GM10266 (cell line): ENCODE measurements around the gene ENTPD2.

ENCODE experiments used
- DNase-seq: peaks from one replicate; pipeline ENCODE4 v3.0.0; 2012; ENCODE audit errors: extremely low spot score
- TF ChIP-seq, protein P1 (sequence below): IDR thresholded peaks from 2 replicates; pipeline ENCODE4 v1.5.1; 2012; ENCODE audit warnings: mild to moderate bottlenecking, low read depth; ENCODE audit not compliant: control insufficient read depth, insufficient read depth; ENCODE audit errors: missing control alignments

ENTPD2 gene

DNA sequence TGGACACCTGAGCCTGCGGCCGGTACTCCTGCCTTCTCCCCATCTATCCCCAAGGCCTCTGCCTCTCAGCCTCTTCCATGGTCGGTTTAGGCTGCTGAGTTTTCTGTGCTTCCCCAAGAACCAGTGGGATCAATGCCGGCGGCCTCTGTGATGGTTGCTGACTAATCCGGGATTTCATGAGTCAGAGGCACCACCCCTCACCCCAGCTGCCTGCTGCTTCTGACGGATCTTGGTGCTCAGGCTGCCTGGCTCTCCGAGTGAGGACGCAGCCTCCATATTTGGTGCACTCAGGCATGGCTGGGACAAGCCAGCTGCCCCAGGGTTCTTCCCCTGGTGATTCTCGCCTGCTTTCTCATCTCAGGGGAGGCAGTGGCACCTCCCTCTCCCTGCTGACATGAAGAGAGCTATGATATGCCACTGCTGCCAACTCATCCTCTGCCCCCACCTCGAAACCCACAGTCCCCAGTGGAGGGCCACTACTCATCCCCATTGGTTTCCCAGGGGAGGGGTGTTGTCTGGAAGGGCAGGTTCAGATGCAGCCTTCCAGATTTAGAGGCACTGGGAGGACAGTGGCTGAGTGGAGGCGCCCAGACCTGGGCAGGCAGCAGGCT is 29.6 kb upstream of the ENTPD2 start:
- TF ChIP-seq, protein P1, sequence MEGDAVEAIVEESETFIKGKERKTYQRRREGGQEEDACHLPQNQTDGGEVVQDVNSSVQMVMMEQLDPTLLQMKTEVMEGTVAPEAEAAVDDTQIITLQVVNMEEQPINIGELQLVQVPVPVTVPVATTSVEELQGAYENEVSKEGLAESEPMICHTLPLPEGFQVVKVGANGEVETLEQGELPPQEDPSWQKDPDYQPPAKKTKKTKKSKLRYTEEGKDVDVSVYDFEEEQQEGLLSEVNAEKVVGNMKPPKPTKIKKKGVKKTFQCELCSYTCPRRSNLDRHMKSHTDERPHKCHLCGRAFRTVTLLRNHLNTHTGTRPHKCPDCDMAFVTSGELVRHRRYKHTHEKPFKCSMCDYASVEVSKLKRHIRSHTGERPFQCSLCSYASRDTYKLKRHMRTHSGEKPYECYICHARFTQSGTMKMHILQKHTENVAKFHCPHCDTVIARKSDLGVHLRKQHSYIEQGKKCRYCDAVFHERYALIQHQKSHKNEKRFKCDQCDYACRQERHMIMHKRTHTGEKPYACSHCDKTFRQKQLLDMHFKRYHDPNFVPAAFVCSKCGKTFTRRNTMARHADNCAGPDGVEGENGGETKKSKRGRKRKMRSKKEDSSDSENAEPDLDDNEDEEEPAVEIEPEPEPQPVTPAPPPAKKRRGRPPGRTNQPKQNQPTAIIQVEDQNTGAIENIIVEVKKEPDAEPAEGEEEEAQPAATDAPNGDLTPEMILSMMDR: no peak
- DNase-seq: peak; percentile 63

DNA sequence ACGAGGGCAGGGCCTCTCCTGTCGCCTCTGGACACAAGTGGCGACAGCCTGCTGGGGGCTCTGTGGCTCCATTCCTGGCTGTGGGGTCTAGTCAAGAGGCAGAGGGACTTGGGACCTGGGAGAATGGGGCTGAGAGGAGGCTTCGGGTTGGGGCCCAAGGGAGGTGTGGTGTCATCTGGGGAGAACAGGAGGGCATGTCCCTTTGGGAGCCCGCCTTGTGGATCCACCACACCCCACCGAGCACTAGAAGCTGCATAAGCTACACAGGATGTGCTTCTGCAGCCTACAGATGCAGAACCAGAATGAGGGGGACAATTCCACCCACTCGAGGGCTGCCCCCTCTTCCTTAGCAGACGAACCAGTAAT is 29.0 kb upstream of the ENTPD2 start:
- no peak for DNase-seq

DNA sequence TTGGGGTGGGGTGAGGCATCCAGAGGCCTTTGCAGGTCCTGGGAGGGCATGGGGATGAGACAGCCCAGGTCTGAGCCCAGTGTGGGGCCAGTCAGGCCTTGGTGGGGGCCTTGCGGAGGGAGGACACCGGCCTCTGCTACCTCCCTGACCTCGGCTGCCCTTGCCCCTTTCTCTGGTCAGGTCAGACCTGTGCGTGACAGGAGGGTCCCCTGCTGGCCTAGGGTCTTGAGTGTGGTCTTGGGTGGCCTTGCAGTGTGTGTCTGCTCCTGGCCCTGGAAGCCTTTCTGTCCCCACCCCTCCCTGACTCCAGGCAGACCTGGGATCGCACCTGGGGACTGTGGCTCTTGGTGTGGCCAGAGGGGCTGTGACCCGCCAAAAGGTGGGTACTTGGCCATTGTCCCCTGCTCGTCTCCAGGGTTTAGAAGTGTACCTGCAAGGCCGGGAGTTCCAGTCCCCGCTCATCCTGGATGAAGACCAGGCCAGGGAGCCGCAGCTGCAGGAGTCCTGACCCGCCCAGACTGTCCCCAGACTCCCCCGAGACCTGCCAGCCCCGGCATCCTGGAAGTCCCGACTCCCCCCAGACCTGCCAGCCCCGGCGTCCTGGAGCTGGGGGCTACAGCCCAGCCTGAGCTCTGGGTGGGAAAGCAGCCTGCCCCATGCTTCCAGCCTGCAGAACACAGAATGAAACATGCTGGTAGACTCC is 28.5 kb upstream of the ENTPD2 start:
- no peak for DNase-seq
- TF ChIP-seq, protein P1: no peak

More for the DNA sequence above, 29.0 kb upstream of the ENTPD2 start:
- TF ChIP-seq, protein P1: no peak

DNA sequence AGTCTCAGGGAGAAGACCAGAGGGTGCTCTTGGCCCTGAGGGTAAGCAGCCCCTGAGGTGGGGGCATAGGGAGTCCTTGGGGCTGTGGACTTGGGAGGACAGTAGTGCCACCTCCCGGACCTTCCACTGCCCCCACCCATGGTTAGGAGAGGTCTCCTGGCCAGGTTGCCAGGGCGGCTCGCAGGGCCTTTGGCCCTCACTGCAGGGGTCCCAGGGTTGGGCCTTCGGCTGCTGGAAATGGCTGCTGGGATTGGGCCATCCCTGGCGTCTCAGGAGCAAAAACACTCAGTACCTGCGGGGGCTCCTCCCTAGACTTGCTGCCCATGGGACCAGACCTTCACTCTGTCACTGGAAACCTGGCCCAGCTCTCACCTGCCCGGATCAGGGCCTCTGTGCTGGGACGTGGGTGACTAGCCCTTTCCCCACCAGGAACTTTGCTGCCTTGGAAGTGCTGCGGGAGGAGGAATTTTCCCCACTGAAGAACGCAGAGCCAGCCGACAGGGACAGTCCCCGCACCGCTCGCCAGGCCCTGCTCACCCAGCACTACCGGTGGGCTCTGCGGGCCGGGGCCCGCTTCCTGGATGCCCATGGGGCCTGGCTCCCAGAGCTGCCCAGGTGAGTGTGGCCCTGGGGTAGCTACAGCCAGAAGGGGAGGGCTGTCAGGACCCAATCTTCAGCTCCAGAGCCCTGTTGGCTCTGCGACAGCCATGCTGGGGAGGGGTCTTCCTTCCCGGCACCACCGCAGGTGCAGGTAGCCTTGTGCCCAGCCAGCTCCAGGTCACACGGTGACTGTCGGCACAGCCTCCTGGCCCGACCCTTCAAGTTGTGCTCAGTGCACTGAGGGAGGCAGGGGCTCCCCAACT is 26.6 kb upstream of the ENTPD2 start:
- TF ChIP-seq, protein P1: no peak
- no peak for DNase-seq

DNA sequence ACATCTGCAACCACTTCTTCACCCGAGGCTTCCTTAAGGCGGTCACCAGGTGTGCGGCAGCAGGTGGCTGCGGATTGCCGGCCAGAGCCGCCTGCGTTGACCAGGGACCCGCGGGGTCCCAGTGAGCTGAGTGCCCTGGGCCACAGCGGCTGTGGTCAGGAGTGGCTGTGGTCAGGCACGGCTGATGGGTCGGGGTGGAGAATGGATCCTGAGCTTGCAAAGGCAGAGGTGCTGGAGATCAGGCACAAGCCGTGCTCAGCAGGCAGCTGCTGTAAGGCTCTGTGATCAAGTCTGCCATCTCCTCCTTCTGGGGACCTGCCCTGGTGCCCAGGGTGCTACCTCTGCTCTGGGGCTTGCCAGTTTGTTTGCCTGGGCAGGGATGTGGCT is 25.5 kb upstream of the ENTPD2 start:
- TF ChIP-seq, protein P1: no peak
- no peak for DNase-seq

DNA sequence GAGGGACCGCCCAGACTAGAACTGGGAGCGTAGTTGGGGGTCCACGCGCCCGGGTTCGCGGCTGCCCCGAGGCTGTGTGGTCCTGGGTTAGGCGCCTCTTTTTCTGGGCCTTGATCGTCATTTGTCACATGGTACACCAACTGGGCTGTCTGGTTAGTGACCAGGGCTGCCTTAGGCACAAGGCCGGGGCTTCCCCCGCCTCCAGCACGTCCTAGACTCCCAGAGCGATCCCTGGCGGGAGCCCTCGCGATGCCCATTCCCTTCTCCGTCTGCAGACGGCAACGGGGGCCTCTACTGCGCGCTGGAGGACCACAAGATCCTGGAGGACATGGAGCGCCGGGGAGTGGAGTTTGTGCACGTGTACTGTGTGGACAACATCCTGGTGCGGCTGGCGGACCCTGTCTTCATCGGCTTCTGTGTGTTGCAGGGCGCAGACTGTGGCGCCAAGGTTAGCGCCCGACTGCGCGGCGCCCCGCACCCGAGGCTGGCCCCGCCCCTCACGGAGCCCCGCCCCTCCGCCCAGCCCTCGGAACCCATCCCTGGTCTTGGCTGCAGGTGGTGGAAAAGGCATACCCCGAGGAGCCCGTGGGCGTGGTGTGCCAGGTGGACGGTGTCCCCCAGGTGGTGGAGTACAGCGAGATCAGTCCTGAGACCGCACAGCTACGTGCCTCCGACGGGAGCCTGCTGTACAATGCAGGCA is 25.0 kb upstream of the ENTPD2 start:
- no peak for DNase-seq
- TF ChIP-seq, protein P1: no peak
